ENCODE results near the gene TARP.

The TARP gene

GRCh38 chr7:38273286-38273995 is at the start of gene TARP:
Gene TARP, minus strand, starts transcription at chr7:38273636.
- no peaks in the 10 kb centered on the region for H3K4me1 ChIP-seq (replicated peaks)
- no peaks in the 10 kb centered on the region for H3K9me3 ChIP-seq (replicated peaks)
- H3K36me3 ChIP-seq, result no peaks in the 10 kb centered on the region
- H3K4me3 ChIP-seq, result no peak within 1 kb of the TSS
- no peak for DNase-seq (ENCODE audit: low read depth in 1 of 2, low spot score in 2 of 2)
- no peak within 1 kb of the TSS for H3K27ac ChIP-seq
- peaks cover 10% of the 10 kb centered on the region; the same call in 1 of the 2 replicates for H3K27me3 ChIP-seq (replicated peaks)

DNA sequence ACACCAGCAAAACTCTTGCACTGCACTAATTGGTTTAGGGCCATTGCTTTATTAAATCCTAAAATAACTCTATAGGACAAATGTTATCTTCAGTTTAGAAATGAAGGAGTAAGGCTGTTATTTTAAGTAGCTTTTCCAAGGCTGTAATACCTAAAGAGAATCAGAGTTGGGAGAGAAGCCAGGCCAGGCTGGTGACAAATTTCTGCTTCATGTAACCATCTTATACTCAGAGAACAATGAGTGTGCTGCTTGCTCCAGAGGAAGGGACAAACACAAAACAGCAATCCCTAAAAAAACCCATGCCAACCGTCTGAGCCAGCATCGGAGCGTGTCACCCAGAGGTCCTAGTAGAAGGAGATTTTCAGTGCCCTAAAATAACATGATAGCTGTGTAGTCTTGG is 49.7 kb upstream of the TARP start:
- peaks cover 22% of the 10 kb centered on the region for H3K4me1 ChIP-seq (replicated peaks)
- no peaks in the 10 kb centered on the region for H3K9me3 ChIP-seq (replicated peaks)
- H3K4me3 ChIP-seq, result no peak overlapping the region
- no peak for DNase-seq (ENCODE audit: low read depth in 1 of 2, low spot score in 2 of 2)
- H3K27ac ChIP-seq, result no peak overlapping the region
- H3K36me3 ChIP-seq, result no peaks in the 10 kb centered on the region
- peaks cover 10% of the 10 kb centered on the region for H3K27me3 ChIP-seq (replicated peaks)

- DNase-seq (ENCODE audit: low read depth in 1 of 2, low spot score in 2 of 2), result no peak
- peaks cover 29% of the 10 kb centered on the region for H3K4me1 ChIP-seq (replicated peaks)
- H3K27ac ChIP-seq, result no peak overlapping the region
- no peak overlapping the region for H3K4me3 ChIP-seq
- peaks cover 10% of the 10 kb centered on the region for H3K27me3 ChIP-seq (replicated peaks)
- H3K36me3 ChIP-seq, result no peaks in the 10 kb centered on the region
- no peaks in the 10 kb centered on the region for H3K9me3 ChIP-seq (replicated peaks)
Measured at GRCh38 chr7:38322461-38322860, 49.0 kb upstream of the TARP start.

DNA sequence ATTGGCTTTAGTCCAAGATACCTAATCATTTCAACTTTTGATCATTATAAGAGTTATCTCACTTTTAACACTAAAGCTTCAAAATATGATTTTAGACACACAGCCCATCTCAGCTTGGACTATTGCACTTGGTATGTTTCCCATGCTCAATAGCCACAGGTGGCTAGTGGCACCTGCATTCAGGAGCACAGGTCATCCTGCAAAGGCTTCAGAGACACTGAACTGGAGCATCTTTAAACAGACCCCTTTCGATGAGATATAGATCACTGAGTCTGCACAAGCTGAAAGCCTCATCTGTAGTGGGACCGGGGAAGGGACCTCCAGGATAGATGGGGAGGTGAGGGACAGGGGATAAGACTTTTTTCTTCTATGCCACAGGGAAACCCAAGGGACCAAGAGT is 48.5 kb upstream of the TARP start:
- DNase-seq (ENCODE audit: low read depth in 1 of 2, low spot score in 2 of 2), result no peak
- Histone ChIP-seq H3K9me3 (replicated peaks) (no peaks in the 10 kb centered on the region), H3K27ac (no peak overlapping the region), H3K36me3 (no peaks in the 10 kb centered on the region), H3K4me3 (no peak overlapping the region), H3K27me3 (replicated peaks) (peaks cover 8% of the 10 kb centered on the region), H3K4me1 (replicated peaks) (peaks cover 34% of the 10 kb centered on the region)

- Histone ChIP-seq H3K4me3 (no peak overlapping the region), H3K36me3 (no peaks in the 10 kb centered on the region), H3K9me3 (replicated peaks) (no peaks in the 10 kb centered on the region), H3K27me3 (replicated peaks) (peaks cover 4% of the 10 kb centered on the region), H3K4me1 (replicated peaks) (peaks cover 38% of the 10 kb centered on the region), H3K27ac (no peak overlapping the region)
- peak in 1 of 2 experiments; percentile 40 for DNase-seq (ENCODE audit: low read depth in 1 of 2, low spot score in 2 of 2)
Measured at GRCh38 chr7:38321515-38321944, 48.1 kb upstream of the TARP start.

DNA sequence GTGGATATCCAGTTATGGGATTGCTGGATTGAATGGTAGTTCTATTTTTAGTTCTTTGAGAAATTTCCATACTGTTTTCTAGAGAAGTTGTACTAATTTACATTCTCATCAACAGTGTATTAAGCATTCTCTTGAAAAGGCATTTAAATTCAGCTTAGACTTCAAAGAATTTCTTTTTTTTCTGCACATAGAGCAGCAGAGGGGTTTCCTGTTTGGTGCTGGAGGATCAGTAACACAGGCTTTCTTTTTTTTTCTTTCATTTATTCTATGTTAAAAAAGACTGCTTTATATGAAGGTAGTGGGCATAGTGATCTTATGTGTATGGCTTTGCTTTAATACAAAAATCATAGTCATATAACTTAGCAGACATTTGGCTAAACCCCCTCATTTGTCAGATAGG is 47.6 kb upstream of the TARP start:
- no peak overlapping the region for H3K4me3 ChIP-seq
- H3K36me3 ChIP-seq, result no peaks in the 10 kb centered on the region
- H3K27me3 ChIP-seq (replicated peaks), result no peaks in the 10 kb centered on the region
- no peak overlapping the region for H3K27ac ChIP-seq
- DNase-seq (ENCODE audit: low read depth in 1 of 2, low spot score in 2 of 2), result no peak
- H3K4me1 ChIP-seq (replicated peaks), result peaks cover 43% of the 10 kb centered on the region
- H3K9me3 ChIP-seq (replicated peaks), result no peaks in the 10 kb centered on the region

- DNase-seq (ENCODE audit: low read depth in 1 of 2, low spot score in 2 of 2), result no peak
- H3K27ac ChIP-seq, result no peak overlapping the region
- no peaks in the 10 kb centered on the region for H3K9me3 ChIP-seq (replicated peaks)
- no peaks in the 10 kb centered on the region for H3K27me3 ChIP-seq (replicated peaks)
- no peaks in the 10 kb centered on the region for H3K36me3 ChIP-seq
- no peak overlapping the region for H3K4me3 ChIP-seq
- peaks cover 44% of the 10 kb centered on the region for H3K4me1 ChIP-seq (replicated peaks)
Measured at GRCh38 chr7:38319873-38320272, 46.4 kb upstream of the TARP start.

DNA sequence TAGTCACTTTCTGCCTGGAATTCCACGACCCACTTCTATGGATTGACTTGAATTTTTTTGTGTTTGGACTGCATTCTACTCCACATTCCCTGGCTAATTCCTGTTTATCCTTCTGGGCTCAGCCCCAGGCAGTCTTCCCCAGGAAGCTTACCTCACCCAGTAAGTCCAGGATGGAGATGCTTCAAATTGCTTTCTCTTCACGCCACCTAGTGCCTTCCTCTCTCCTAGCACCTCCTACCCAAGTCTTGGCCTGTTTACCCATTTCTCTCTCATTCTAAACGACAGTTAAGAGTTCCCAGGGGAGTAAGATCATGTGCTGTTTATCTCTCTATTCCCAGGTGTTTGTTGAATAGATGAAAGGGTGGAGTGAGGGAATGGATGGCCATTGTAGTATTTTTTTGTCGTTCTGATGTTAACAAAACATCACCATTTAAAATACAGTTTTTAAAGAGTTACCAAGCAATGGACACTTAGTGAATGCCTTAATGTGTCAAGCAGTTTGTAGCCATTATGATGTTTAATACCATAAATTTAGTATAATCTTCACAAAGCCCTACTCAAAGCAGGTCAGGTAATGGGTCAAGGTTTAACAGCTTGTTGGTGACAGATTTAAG is 45.5 kb upstream of the TARP start:
- H3K9me3 ChIP-seq (replicated peaks), result no peaks in the 10 kb centered on the region
- no peaks in the 10 kb centered on the region; the same call in 1 of the 2 replicates for H3K27me3 ChIP-seq (replicated peaks)
- peak; percentile 81 to 86 for DNase-seq (ENCODE audit: low read depth in 1 of 2, low spot score in 2 of 2)
- H3K4me1 ChIP-seq (replicated peaks), result peaks cover 44% of the 10 kb centered on the region
- no peak overlapping the region for H3K27ac ChIP-seq
- H3K4me3 ChIP-seq, result no peak overlapping the region
- H3K36me3 ChIP-seq, result no peaks in the 10 kb centered on the region

- Histone ChIP-seq H3K27ac (no peak overlapping the region), H3K4me1 (replicated peaks) (peaks cover 44% of the 10 kb centered on the region), H3K36me3 (no peaks in the 10 kb centered on the region), H3K4me3 (no peak overlapping the region), H3K9me3 (replicated peaks) (no peaks in the 10 kb centered on the region), H3K27me3 (replicated peaks) (peaks cover 3% of the 10 kb centered on the region; the same call in 1 of the 2 replicates)
- no peak for DNase-seq (ENCODE audit: low read depth in 1 of 2, low spot score in 2 of 2)
Measured at GRCh38 chr7:38318241-38318640, 44.8 kb upstream of the TARP start.

- Histone ChIP-seq H3K4me1 (replicated peaks) (peaks cover 44% of the 10 kb centered on the region), H3K27me3 (replicated peaks) (peaks cover 6% of the 10 kb centered on the region), H3K4me3 (no peak overlapping the region), H3K36me3 (no peaks in the 10 kb centered on the region), H3K27ac (no peak overlapping the region), H3K9me3 (replicated peaks) (no peaks in the 10 kb centered on the region)
- peak in 1 of 2 experiments; percentile 49 for DNase-seq (ENCODE audit: low read depth in 1 of 2, low spot score in 2 of 2)
Measured at GRCh38 chr7:38317515-38317914, 44.1 kb upstream of the TARP start.

DNA sequence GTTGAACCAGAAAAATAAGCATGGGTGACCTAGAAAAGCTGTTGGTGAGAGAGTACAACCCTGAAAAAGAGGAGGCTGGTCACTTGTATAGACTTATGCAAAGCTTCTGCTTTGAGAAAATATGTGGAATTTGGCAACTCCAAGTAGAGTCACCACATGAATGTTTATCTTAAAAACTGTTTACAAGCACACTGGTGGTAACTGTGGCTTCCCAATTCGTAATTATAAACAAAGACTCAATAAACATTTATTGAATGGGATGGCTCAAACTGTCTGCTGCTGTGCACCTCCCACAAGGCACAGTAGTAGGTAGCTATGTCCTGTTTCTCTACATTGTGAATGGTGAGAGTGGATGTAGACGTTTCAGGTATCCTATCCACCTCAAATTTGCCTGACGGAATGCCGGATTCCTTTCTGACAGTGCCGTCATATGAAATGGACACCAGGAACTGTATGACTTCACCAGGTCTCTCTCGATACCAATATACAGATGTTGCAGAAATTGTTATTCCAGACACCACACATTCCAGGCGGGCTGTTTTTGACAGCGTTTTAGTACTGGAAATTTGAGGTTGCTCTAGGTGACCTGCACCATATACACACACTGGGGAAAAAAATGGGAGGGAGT is 43.4 kb upstream of the TARP start:
- Histone ChIP-seq H3K27ac (no peak overlapping the region), H3K36me3 (no peaks in the 10 kb centered on the region), H3K9me3 (replicated peaks) (no peaks in the 10 kb centered on the region), H3K27me3 (replicated peaks) (peaks cover 13% of the 10 kb centered on the region), H3K4me3 (no peak overlapping the region), H3K4me1 (replicated peaks) (peaks cover 44% of the 10 kb centered on the region)
- peak in 1 of 2 experiments; percentile 75 for DNase-seq (ENCODE audit: low read depth in 1 of 2, low spot score in 2 of 2)

DNA sequence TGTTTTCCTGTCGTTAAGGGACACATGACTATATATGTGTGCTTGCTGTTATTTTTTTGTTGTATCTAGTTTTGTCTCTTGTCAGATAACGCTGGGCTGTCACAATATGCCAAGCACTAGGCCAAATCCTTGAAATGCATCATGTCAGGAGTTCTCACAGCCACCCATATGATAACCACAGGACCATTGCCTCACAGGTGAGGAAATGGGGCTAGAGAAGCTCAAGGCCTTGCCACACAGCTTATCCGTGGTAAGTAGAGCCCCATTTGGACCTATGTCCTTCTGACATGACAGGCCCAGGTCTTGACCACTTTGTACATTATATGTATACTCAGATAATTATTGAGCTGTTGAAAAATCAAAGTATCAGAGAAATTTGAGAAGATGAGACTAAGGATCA is 42.0 kb upstream of the TARP start:
- no peak overlapping the region for H3K27ac ChIP-seq
- peaks cover 17% of the 10 kb centered on the region for H3K27me3 ChIP-seq (replicated peaks)
- H3K9me3 ChIP-seq (replicated peaks), result no peaks in the 10 kb centered on the region
- H3K4me3 ChIP-seq, result no peak overlapping the region
- H3K36me3 ChIP-seq, result no peaks in the 10 kb centered on the region
- H3K4me1 ChIP-seq (replicated peaks), result peaks cover 32% of the 10 kb centered on the region
- no peak for DNase-seq (ENCODE audit: low read depth in 1 of 2, low spot score in 2 of 2)

DNA sequence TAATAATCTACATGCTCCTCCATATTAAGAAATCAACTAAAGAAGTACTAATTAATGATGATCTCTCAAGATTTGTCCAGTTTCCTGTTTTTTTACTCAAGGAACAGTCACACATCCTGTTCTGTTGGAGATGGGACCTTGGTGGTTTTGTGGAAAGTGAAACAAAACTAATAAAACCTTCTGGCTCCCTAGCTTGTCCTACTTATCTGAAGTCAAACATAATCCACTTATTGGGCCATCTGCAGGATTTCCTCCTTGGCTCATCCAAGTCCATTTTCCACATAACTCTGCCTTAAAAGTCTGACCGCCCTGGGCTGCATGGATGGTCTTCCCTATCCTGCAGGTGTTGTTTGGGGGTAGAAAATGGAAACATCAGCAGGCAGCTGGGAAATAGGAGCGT is 39.4 kb upstream of the TARP start:
- H3K4me3 ChIP-seq, result no peak overlapping the region
- H3K27me3 ChIP-seq (replicated peaks), result peaks cover 31% of the 10 kb centered on the region
- H3K36me3 ChIP-seq, result no peaks in the 10 kb centered on the region
- H3K4me1 ChIP-seq (replicated peaks), result peaks cover 18% of the 10 kb centered on the region
- no peak for DNase-seq (ENCODE audit: low read depth in 1 of 2, low spot score in 2 of 2)
- H3K9me3 ChIP-seq (replicated peaks), result no peaks in the 10 kb centered on the region
- H3K27ac ChIP-seq, result no peak overlapping the region

GRCh38 chr7:38311329-38311937 is 38.0 kb upstream of the TARP start:
- Histone ChIP-seq H3K27ac (no peak overlapping the region), H3K4me3 (no peak overlapping the region), H3K9me3 (replicated peaks) (no peaks in the 10 kb centered on the region), H3K36me3 (no peaks in the 10 kb centered on the region), H3K27me3 (replicated peaks) (peaks cover 33% of the 10 kb centered on the region), H3K4me1 (replicated peaks) (peaks cover 5% of the 10 kb centered on the region)
- DNase-seq (ENCODE audit: low read depth in 1 of 2, low spot score in 2 of 2), result no peak

All from SJSA1 (cell line).